Measurements from ENCODE around the gene SLC47A2.
A peak's percentile ranks its signal among the peaks of the same experiment; 100 is the strongest.

The SLC47A2 gene

DNA sequence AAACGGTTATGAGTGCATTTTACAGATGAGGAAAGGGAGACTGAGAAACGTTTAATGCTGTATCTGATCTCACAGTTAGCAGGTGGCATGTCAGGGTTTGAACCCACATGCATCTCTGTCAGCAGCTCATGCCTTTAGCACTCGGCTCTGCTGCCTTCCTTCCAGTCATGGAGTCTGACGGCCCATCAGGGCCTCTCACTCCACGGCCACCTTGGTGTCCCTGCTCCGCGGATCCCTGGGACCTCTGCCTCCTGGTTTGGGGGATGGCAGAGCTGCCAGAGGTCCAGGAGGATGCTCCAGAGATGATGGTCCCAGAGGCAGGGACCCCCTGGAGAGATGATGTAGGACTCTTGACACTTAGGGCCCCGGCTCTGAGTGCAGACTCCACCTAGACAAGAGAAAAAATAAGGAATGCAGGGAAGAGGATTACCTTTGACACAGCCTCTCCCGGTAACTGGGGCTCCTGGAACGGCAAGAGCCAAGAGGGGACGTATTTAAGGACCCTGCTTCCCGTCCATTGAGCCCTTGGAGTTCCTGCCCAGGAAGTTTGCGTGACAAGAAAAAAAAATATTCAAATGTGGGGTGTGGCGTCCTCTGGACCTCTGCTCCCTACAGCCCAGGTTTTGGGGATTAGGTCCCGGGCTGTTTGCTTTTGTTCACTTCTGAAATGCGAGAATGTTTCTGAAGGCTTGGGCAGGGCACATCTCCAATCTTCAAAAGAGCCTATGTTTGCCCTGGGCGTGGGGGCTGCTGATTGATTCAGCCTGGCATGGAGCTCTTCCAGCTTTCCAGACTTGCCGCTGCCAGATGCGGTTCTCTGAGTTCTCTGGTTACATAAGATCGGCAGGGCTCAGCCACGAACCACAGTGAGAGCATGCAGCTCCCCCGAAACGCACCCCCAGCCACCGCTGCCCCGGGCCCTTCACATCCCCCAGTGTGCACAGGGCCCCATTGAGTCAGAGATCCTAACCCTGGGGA lies 31.7 kb upstream of the SLC47A2 start, which contains the start of gene ALDH3A1:
ALDH3A1 (minus strand) TSS at position 470 of the 978 bp plus-strand sequence. CDS start 3,169 bp downstream, outside the sequence.
- DNase-seq (ENCODE audit: low spot score): no peak

DNA sequence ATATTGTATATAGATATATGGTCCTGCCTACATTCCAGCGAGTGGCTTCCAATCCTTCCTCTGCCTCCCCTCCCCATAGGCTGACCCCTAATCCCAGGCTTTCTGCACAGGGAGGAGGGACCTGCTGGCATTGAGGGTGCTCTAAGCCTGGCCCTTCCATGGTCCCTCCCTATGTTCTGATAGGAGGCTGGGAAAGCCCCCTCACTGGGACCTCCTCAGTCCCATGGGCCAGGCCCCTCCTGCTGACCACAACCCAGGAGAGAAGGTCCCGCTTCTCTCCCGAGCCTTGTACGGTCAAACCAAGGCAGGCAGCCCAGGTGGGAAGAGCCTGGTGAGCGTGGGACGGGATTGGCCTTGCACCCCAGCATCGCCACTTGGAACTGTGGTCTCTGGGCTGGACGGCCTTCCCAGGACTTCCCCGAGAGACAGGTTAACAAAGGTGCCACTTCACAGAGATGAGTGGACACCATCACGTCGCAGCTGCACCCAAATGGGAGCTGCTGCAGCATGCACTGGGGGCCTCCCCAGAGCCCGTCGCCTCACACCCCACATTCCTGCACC lies 30.9 kb upstream of the SLC47A2 start:
- no peak for DNase-seq (ENCODE audit: low spot score)

- DNase-seq (ENCODE audit: low spot score): no peak
Observed at GRCh38 chr17:19746517-19746916, 30.1 kb upstream of the SLC47A2 start.

- DNase-seq (ENCODE audit: low spot score): peak; percentile 74
Observed at GRCh38 chr17:19744922-19745757, 28.8 kb upstream of the SLC47A2 start.

DNA sequence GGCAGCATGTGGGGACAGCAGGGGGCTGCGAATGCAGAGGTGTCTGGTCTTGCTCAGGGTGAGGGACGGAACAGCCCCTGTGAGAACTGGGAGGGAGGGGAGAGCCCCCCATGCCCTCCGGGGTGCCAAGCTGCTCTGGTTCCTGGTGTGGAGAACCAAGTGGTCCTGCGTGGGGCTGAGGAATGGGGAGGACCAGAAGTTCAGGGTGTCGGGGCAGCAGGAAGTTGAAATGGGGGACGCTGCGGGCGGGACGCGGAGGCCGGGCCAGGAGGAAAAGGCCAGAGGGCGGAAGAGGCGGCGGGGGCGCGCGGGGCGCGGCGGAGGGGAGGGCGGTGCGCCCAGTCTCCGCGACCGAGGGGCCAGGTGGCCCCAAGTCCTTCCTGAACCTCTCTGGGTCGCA lies 28.1 kb upstream of the SLC47A2 start:
- DNase-seq (ENCODE audit: low spot score): no peak

- DNase-seq (ENCODE audit: low spot score): no peak
Observed at GRCh38 chr17:19743101-19744100, 27.0 kb upstream of the SLC47A2 start.

GRCh38 chr17:19742495-19742894 lies 26.1 kb upstream of the SLC47A2 start:
- DNase-seq (ENCODE audit: low spot score): no peak

DNA sequence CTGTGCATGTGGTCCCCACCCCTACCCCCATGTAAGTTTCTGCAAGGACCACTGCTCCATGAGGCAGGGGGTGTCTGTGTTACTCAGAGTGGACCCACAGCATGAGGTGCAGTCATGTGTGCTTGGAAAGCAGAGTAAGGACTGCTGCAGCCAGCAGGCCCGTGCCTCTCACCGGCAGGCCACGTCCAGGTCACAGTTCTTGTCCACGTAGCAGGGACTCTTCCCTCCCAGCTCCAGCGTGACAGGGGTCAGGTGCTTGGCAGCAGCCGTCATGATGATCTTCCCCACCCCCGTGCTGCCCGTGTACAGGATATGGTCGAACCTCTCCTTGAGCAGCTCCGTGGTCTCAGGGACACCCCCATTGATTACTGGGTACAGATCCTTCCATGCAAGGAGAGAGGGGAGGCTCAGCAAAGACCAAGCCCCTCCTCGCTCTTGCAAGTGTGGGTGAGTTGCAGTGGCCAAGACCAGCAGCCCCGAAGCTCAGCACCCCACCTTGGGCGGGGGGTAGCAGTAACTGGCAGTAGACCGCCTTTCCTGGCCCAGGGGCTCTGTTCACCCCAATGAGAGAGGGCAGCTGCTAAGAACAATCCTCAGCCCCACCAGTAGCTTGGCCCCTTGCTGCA lies 25.6 kb upstream of the SLC47A2 start:
- DNase-seq (ENCODE audit: low spot score): no peak

- no peak for DNase-seq (ENCODE audit: low spot score)
Observed at GRCh38 chr17:19740933-19741332, 24.5 kb upstream of the SLC47A2 start.

DNA sequence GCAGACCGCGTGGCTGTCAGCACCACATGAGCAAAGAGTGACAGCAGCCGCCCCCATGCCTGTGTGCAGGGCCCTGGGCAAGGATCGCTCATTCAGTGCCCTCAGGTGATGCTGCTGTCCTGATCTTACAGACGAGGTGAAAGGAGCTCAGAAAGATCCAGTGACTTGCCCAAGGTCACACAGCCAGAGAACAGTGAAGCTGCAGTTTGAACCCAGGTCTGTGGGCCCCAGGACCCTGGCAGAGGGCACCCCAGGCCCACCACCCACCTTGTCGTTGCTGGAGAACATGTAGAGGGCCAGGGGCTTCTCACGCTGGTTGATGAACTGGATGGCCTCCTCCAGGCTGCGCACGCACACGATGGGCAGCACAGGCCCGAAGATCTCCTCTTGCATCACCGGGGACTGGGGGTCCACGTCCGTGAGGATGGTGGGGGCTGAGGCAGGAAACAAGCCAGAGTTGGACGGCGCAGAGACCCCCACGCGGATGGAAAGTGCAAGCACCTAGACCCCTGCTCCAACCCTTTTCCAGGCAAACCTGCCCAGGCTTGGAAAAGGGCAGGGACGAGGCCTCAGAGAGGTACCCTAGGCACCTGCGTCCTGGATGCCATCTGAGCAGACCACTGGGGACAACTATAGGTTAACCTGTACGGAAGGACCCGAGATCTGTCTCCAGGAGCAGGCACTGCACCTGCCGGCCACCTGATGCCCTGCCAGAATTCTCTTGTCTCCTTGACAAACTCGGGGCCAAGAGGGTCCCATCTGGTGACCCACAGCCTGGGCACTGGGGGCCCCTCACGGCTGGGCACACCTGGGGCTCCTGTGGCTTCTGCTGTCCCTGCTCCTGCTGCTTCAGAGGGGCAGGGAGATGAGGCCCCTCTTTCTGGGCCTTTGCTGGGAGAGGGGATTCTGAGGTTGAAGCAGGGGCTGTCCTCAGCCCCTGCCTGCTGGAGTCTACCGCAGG lies 23.1 kb upstream of the SLC47A2 start:
- no peak for DNase-seq (ENCODE audit: low spot score)

- no peak for DNase-seq (ENCODE audit: low spot score)
Observed at GRCh38 chr17:19738757-19739156, 22.4 kb upstream of the SLC47A2 start.

DNA sequence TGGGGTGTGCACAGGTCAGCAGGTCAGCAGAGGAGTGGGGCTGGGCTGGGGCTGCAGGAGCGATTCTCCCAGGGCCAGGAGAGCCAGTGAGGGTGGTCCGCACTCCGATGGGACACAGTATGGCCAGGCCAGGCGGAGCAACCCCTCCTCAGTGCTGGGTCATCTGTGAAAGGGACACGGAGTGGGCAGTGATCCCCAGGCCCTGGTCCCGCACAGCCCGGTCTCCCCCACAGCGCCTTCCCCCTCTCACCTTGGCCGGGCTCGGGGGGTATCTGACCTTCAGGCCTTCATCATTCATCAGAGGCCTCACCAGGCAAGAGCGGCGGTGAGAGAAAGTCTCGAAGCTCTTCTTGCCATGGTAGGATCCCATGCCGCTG lies 21.7 kb upstream of the SLC47A2 start:
- DNase-seq (ENCODE audit: low spot score): no peak

- no peak for DNase-seq (ENCODE audit: low spot score)
Observed at GRCh38 chr17:19737305-19738072, 21.1 kb upstream of the SLC47A2 start.

- DNase-seq (ENCODE audit: low spot score): no peak
Observed at GRCh38 chr17:19736071-19736470, 19.7 kb upstream of the SLC47A2 start.

DNA sequence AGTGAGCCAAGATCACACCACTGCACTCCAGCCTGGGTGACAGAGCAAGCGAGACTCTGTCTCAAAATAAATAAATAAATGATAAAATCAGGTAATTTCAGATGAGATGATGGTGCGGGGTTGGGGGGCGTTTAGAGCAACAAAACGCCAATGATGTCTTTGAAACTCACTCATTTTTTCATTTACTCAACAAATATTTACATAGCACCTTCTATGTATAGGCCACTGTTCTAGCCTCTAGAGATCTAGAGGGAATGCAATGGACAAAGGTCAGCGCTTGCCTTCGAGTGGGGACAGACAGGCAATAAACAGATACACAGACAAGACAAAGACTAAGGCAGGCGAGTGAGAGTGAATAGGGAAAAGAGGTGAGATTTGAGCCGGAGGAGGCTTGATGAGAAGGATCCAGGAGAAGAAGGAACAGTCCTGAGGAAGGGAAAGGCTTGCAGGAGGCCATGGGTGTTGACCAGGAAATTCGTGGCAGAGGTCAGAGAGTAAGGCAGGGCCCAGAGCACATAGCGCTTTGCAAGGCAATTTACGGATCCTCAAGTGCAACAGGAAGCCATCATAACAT lies 17.7 kb upstream of the SLC47A2 start:
- DNase-seq (ENCODE audit: low spot score): no peak

GRCh38 chr17:19731626-19732025 lies 15.2 kb upstream of the SLC47A2 start:
- no peak for DNase-seq (ENCODE audit: low spot score)

GRCh38 chr17:19730843-19731242 lies 14.5 kb upstream of the SLC47A2 start:
- DNase-seq (ENCODE audit: low spot score): no peak

GRCh38 chr17:19729900-19730299 lies 13.5 kb upstream of the SLC47A2 start:
- no peak for DNase-seq (ENCODE audit: low spot score)
